K562 (cell line): Measurements from ENCODE around the gene ARHGAP8. TPM values are rescaled to one million over a fixed set of nuclear protein-coding genes. Genes with fewer than 3 reads are reported as not detected.
"Not testable (repeated sequence)": the region's sequence is repeated elsewhere in the genome, so short reads cannot be mapped to it uniquely, and the experiment has no call there.

Source experiments
- ATAC-seq: fragments of 200-7000 bp; cut with Tn5 transposase; 3 replicates; pipeline ENCODE4 v1.9.1; 2020; ENCODE audit warnings: moderate library complexity
- BruUV-seq: library from RNA; stranded (reverse); fragments of 400-500 nt; replicated peaks from 2 replicates; lab custom pipeline; 2021; lab: Mats Ljungman, UMichigan
- CTCF ChIA-PET: fragments of 300-600 bp; formaldehyde crosslinking; extraction: SDS; loops from one replicate; lab custom pipeline; 2021; ENCODE audit warnings: low intra/inter-chr PET ratio; lab: Yijun Ruan, JAX
- POLR2A ChIA-PET: fragments of 300-600, 350-650 bp; sonication (Branson Sonifier 250); formaldehyde crosslinking; extraction: SDS; loops from one replicate; lab custom pipeline; 2021; ENCODE audit warnings: antibody characterized with exemption, inconsistent platforms; lab: Yijun Ruan, JAX
- DNase-seq, 4 experiments: peaks; one replicate each; pipeline versions ENCODE4 v3.0.0 to v3.0.0-alpha.2; 2011 to 2018; ENCODE audit warnings: low spot score in 3 of 4, mixed read lengths in 3 of 4; ENCODE audit errors: extremely low read depth in 1 of 4
- FAIRE-seq: peaks from 2 replicates; lab custom pipeline; 2011; peaks lifted over from hg19 to GRCh38; lab: Jason Lieb, UNC
- H2AFZ ChIP-seq: 2 replicates; pipeline ENCODE4 v1.6.0; 2011; ENCODE audit warnings: low read depth, low read length, control low read depth, inconsistent platforms
- H3K27ac ChIP-seq: fragments of 200-600 bp; 3 replicates; pipeline ENCODE4 v1.8.0; 2011; ENCODE audit warnings: low read depth, mild to moderate bottlenecking, control low read depth, inconsistent platforms, low read length, moderate library complexity, mixed read lengths; ENCODE audit errors: extremely low read depth
- H3K27me3 ChIP-seq, 2 experiments: fragments of 300-600 bp in 1 of 2; 2 replicates in 1 of 2; 3 replicates in 1 of 2; pipeline versions ENCODE4 v1.6.0 to v1.8.0; 2011; ENCODE audit warnings: inconsistent platforms in 2 of 2, low read length in 2 of 2, mild to moderate bottlenecking in 1 of 2, mixed read lengths in 1 of 2, moderate library complexity in 1 of 2; ENCODE audit not compliant: control insufficient read depth in 2 of 2, insufficient read depth in 2 of 2
- H3K36me3 ChIP-seq: fragments of 300-600 bp; 3 replicates; pipeline ENCODE4 v1.8.0; 2011; ENCODE audit warnings: mild to moderate bottlenecking, low read length, inconsistent platforms; ENCODE audit not compliant: control insufficient read depth, insufficient read depth
- H3K4me1 ChIP-seq, 2 experiments: fragments of 200-600 bp in 1 of 2; replicated peaks in 1 of 2; 2 replicates in 1 of 2; 3 replicates in 1 of 2; pipeline versions ENCODE4 v1.5.1 to v1.8.0; 2011; ENCODE audit warnings: inconsistent platforms in 2 of 2, low read length in 2 of 2, mild to moderate bottlenecking in 1 of 2, mixed read lengths in 1 of 2, moderate library complexity in 1 of 2; ENCODE audit not compliant: control insufficient read depth in 2 of 2, insufficient read depth in 2 of 2
- H3K4me2 ChIP-seq: 2 replicates; pipeline ENCODE4 v1.6.1; 2011; ENCODE audit warnings: low read length, control low read depth, inconsistent platforms, mixed read lengths; ENCODE audit not compliant: insufficient read depth
- H3K4me3 ChIP-seq: fragments of 200-600 bp; sonication (generic), shearing (Covaris generic); 2 replicates; pipeline ENCODE4 v1.5.1; 2016; ENCODE audit warnings: control low read depth, inconsistent platforms
- H3K79me2 ChIP-seq: fragments of 200-600 bp; 3 replicates; pipeline ENCODE4 v1.8.0; 2011; ENCODE audit warnings: low read length, inconsistent platforms; ENCODE audit not compliant: control insufficient read depth, insufficient read depth
- H3K9ac ChIP-seq, 2 experiments: 2 replicates each; pipeline versions ENCODE4 v1.6.0 to v1.6.1; 2011; ENCODE audit warnings: low read depth in 2 of 2, low read length in 2 of 2, control low read depth in 1 of 2, inconsistent platforms in 1 of 2, mild to moderate bottlenecking in 1 of 2, mixed read lengths in 1 of 2; ENCODE audit not compliant: insufficient read depth in 1 of 2
- H3K9me1 ChIP-seq: one replicate; pipeline ENCODE4 v1.6.0; 2011; ENCODE audit warnings: inconsistent platforms, mild to moderate bottlenecking, low read length, moderate library complexity; ENCODE audit not compliant: control insufficient read depth, insufficient read depth
- H3K9me3 ChIP-seq: replicated peaks from 2 replicates; pipeline ENCODE4 v1.5.1; 2011; ENCODE audit warnings: low read depth, low read length, inconsistent platforms; ENCODE audit not compliant: control insufficient read depth, insufficient read depth
- H4K20me1 ChIP-seq: replicated peaks from 2 replicates; pipeline ENCODE4 v1.6.1; 2011; ENCODE audit warnings: low read length, inconsistent platforms, mixed read lengths; ENCODE audit not compliant: control insufficient read depth, insufficient read depth
- CHCHD3 ChIP-seq: fragments of 250-450 bp; sonication (Bioruptor Pico); IDR thresholded peaks from 2 replicates; pipeline ENCODE4 v2.1.2; 2022; ENCODE audit warnings: mild to moderate bottlenecking
- ELF2 ChIP-seq: fragments of 250-450 bp; sonication (Bioruptor Pico); IDR thresholded peaks from 2 replicates; pipeline ENCODE4 v1.5.0; 2021; ENCODE audit warnings: mild to moderate bottlenecking
- HCFC1 ChIP-seq: IDR thresholded peaks from 2 replicates; pipeline ENCODE4 v1.6.1; 2012; ENCODE audit warnings: low read depth, low read length, improper control_type of control experiment
- HOXB6 ChIP-seq: fragments of 250-450 bp; sonication (Bioruptor Pico); IDR thresholded peaks from 2 replicates; pipeline ENCODE4 v1.5.1; 2022; ENCODE audit warnings: mild to moderate bottlenecking, borderline replicate concordance
- JUN ChIP-seq, 2 experiments: sonication (generic) in 1 of 2; formaldehyde crosslinking in 1 of 2; IDR thresholded peaks; 2 replicates each; pipeline versions ENCODE4 v1.6.1 to v1.8.0; 2012 to 2022; ENCODE audit warnings: borderline replicate concordance in 2 of 2, mild to moderate bottlenecking in 2 of 2, improper control_type of control experiment in 1 of 2, low read depth in 1 of 2, low read length in 1 of 2, missing genetic modification reagents in 1 of 2
- RB1 ChIP-seq: fragments of 450-650 bp; IDR thresholded peaks from 2 replicates; pipeline ENCODE4 v1.6.1; 2017; ENCODE audit warnings: low read depth, mild to moderate bottlenecking
- SRF ChIP-seq, 2 experiments: fragments of 250-450, 450-650 bp in 1 of 2; sonication (Bioruptor Pico) in 1 of 2; sonication (generic) in 1 of 2; formaldehyde crosslinking; IDR thresholded peaks; 2 replicates each; pipeline versions ENCODE4 v1.5.0 to v1.5.1; 2020 to 2022; ENCODE audit warnings: mild to moderate bottlenecking in 1 of 2, missing genetic modification reagents in 1 of 2
- TBL1XR1 ChIP-seq, 2 experiments: IDR thresholded peaks; 2 replicates each; pipeline ENCODE4 v1.6.1; 2012; ENCODE audit warnings: improper control_type of control experiment in 2 of 2, low read length in 2 of 2, mild to moderate bottlenecking in 1 of 2
- XRCC4 ChIP-seq: IDR thresholded peaks from one replicate; pipeline ENCODE4 v1.6.1; 2011; ENCODE audit not compliant: insufficient read depth, insufficient read length; ENCODE audit errors: extremely low read depth
- ZNF316 ChIP-seq: fragments of 450-650 bp; IDR thresholded peaks from 2 replicates; pipeline ENCODE4 v1.6.1; 2016
- WGBS: fragments of 100-300 bp; shearing (Covaris generic); methylation state at CpG from one replicate; pipeline ENCODE4 v1.1.6; 2016; ENCODE audit warnings: low coverage, mixed read lengths; ENCODE audit not compliant: insufficient coverage; ENCODE audit errors: missing lambda C conversion rate; 5-methylcytosine and 5-hydroxymethylcytosine counted together
- in situ Hi-C: fragments of 300-500 bp; cut with MboI; formaldehyde crosslinking; loops from 4 replicates; pipeline ENCODE4 v1.15.0; 2018; ENCODE audit warnings: inconsistent platforms, mixed read lengths
- intact Hi-C: fragments of 100-400 bp; cut with micrococcal nuclease; formaldehyde crosslinking; loops from 2 replicates; pipeline ENCODE4 v1.14.2; 2022
- polyA plus RNA-seq, 8 experiments: library from polyadenylated mRNA; depleted of rRNA in 4 of 8; stranded (reverse) in 5 of 8; unstranded in 3 of 8; fragments of >200 nt; fragmentation: Nextera tagmentation in 2 of 8; fragmentation: Illumina TruSeq in 1 of 8; extraction: Ambion mirVana in 2 of 8; extraction: Trizol in 1 of 8; gene quantifications; 2 replicates each; pipeline versions ENCODE4 v1.2.1 to v1.2.3, GENCODE V29; 2011 to 2014; ENCODE audit warnings: inconsistent platforms in 1 of 8, missing spikeins in 1 of 8
- total RNA-seq, 7 experiments: library from RNA; depleted of rRNA in 6 of 7; stranded (reverse); fragments of >200 nt in 6 of 7; fragmentation: Illumina TruSeq in 2 of 7; extraction: Trizol in 2 of 7; gene quantifications; 2 replicates each; pipeline versions ENCODE4 v1.2.1 to v1.2.3, GENCODE V29; 2011 to 2021; ENCODE audit warnings: low replicate concordance in 1 of 7
- TF ChIP-seq, protein P1 (sequence below): sonication (generic); formaldehyde crosslinking; IDR thresholded peaks from 2 replicates; pipeline ENCODE4 v1.8.1; 2023; ENCODE audit warnings: mild to moderate bottlenecking, missing genetic modification reagents
- TF ChIP-seq, protein P2 (sequence below): fragments of 150-350 bp; IDR thresholded peaks from 2 replicates; pipeline ENCODE4 v1.6.1; 2014; ENCODE audit warnings: low read depth, mild to moderate bottlenecking, low read length, borderline replicate concordance
- TF ChIP-seq, protein P3 (sequence below): fragments of 200-800 bp; sonication (Bioruptor generic); IDR thresholded peaks from 2 replicates; pipeline ENCODE4 v1.6.1; 2017; ENCODE audit warnings: missing genetic modification characterization, missing compliant biosample characterization
- TF ChIP-seq, protein P4 (sequence below): fragments of 450-650 bp; IDR thresholded peaks from 2 replicates; pipeline ENCODE4 v1.6.1; 2016

The ARHGAP8 gene
- total and polyA plus RNA-seq, 9 of the 15 experiments (the other 6 are each of a cell fraction or from before 2014, with no cell fraction given), result 0.15 to 2.2 (median 0.62) TPM

DNA sequence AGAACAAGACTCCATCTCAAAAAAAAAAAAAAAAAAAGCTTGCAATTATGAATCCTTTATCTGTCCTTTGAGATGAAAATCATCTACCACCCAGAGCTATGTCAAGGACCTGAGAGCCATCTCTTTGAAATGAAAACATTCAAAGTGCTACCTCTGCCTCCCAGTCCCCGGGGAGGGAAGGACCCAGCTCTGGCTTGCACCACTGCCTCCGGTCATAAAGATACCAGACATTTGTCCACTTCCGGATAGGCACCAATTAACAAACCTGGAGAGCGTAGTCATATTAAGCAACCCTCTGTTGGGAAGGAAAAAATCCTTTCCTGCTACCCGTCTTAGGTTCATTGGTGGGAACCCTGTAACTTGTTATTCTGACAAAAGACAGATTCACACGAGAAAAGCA, 98.6 kb downstream of the ARHGAP8 start (continued):
- TF ChIP-seq, protein P1, sequence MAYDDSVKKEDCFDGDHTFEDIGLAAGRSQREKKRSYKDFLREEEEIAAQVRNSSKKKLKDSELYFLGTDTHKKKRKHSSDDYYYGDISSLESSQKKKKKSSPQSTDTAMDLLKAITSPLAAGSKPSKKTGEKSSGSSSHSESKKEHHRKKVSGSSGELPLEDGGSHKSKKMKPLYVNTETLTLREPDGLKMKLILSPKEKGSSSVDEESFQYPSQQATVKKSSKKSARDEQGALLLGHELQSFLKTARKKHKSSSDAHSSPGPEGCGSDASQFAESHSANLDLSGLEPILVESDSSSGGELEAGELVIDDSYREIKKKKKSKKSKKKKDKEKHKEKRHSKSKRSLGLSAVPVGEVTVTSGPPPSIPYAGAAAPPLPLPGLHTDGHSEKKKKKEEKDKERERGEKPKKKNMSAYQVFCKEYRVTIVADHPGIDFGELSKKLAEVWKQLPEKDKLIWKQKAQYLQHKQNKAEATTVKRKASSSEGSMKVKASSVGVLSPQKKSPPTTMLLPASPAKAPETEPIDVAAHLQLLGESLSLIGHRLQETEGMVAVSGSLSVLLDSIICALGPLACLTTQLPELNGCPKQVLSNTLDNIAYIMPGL (CRISPR knock-in tag), result no peak
- TF ChIP-seq RB1, result no peak
- TF ChIP-seq SRF (CRISPR knock-in tag; IDR thresholded peaks at IDR 0.05), result no peak
- TF ChIP-seq, protein P2, sequence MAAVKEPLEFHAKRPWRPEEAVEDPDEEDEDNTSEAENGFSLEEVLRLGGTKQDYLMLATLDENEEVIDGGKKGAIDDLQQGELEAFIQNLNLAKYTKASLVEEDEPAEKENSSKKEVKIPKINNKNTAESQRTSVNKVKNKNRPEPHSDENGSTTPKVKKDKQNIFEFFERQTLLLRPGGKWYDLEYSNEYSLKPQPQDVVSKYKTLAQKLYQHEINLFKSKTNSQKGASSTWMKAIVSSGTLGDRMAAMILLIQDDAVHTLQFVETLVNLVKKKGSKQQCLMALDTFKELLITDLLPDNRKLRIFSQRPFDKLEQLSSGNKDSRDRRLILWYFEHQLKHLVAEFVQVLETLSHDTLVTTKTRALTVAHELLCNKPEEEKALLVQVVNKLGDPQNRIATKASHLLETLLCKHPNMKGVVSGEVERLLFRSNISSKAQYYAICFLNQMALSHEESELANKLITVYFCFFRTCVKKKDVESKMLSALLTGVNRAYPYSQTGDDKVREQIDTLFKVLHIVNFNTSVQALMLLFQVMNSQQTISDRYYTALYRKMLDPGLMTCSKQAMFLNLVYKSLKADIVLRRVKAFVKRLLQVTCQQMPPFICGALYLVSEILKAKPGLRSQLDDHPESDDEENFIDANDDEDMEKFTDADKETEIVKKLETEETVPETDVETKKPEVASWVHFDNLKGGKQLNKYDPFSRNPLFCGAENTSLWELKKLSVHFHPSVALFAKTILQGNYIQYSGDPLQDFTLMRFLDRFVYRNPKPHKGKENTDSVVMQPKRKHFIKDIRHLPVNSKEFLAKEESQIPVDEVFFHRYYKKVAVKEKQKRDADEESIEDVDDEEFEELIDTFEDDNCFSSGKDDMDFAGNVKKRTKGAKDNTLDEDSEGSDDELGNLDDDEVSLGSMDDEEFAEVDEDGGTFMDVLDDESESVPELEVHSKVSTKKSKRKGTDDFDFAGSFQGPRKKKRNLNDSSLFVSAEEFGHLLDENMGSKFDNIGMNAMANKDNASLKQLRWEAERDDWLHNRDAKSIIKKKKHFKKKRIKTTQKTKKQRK, result no peak
- TF ChIP-seq HOXB6 (CRISPR knock-in tag), result no peak
- TF ChIP-seq, protein P3, sequence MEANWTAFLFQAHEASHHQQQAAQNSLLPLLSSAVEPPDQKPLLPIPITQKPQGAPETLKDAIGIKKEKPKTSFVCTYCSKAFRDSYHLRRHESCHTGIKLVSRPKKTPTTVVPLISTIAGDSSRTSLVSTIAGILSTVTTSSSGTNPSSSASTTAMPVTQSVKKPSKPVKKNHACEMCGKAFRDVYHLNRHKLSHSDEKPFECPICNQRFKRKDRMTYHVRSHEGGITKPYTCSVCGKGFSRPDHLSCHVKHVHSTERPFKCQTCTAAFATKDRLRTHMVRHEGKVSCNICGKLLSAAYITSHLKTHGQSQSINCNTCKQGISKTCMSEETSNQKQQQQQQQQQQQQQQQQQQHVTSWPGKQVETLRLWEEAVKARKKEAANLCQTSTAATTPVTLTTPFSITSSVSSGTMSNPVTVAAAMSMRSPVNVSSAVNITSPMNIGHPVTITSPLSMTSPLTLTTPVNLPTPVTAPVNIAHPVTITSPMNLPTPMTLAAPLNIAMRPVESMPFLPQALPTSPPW (CRISPR knock-in tag), result no peak
- TF ChIP-seq HCFC1, result no peak
- TF ChIP-seq ZNF316, result no peak
- TF ChIP-seq ELF2 (CRISPR knock-in tag), result no peak
- TF ChIP-seq, protein P4, sequence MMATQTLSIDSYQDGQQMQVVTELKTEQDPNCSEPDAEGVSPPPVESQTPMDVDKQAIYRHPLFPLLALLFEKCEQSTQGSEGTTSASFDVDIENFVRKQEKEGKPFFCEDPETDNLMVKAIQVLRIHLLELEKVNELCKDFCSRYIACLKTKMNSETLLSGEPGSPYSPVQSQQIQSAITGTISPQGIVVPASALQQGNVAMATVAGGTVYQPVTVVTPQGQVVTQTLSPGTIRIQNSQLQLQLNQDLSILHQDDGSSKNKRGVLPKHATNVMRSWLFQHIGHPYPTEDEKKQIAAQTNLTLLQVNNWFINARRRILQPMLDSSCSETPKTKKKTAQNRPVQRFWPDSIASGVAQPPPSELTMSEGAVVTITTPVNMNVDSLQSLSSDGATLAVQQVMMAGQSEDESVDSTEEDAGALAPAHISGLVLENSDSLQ, result no peak
- TF ChIP-seq XRCC4, result no peak
- TF ChIP-seq CHCHD3 (CRISPR knock-in tag), result no peak
- no peak for TF ChIP-seq JUN (IDR thresholded peaks at IDR 0.05; ENCODE audit: borderline replicate concordance, low read depth, low read length)
- no peak for TF ChIP-seq JUN (CRISPR knock-in tag; IDR thresholded peaks at IDR 0.05; ENCODE audit: borderline replicate concordance)
- no peak for TF ChIP-seq TBL1XR1 (IDR thresholded peaks at IDR 0.05; ENCODE audit: low read length in 2 of 2)

DNA sequence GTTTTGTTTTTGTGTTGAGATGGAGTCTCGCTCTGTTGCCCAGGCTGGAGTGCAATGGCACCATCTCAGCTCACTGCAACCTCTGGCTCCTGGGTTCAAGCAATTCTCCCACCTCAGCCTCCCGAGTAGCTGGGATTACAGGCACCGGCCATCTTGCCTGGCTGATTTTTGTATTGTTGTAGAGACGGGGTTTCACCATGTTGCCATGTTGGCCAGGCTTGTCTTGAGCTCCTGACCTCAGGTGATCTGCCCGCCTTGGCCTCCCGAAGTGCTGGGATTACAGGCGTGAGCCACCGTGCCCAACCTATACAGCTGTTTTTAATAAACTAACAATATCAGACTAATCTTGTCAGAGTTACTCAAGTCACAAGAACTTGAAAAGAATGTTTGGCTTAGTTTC, 102.3 kb downstream of the ARHGAP8 start:
- POLR2A ChIA-PET, H3K4me2 ChIP-seq, intact Hi-C loops, H3K4me1 ChIP-seq, H3K79me2 ChIP-seq, H3K36me3 ChIP-seq, H3K27me3 ChIP-seq, H3K9me1 ChIP-seq, CTCF ChIA-PET, H2AFZ ChIP-seq, H4K20me1 ChIP-seq, BruUV-seq, H3K27ac ChIP-seq, H3K4me3 ChIP-seq, in situ Hi-C loops, H3K9ac ChIP-seq, H3K9me3 ChIP-seq, FAIRE-seq, ATAC-seq, DNase-seq: not testable (repeated sequence)
- 0% methylated on average over 5 of the region's 8 CpGs for WGBS
